NCI-H2196 (cell line): ENCODE results near the gene PRPF38A.
"Not testable (repeated sequence)": the region's sequence is repeated elsewhere in the genome, so short reads cannot be mapped to it uniquely, and the experiment has no call there.

Experiments used
- DNase-seq: peaks from one replicate; lab custom pipeline; 2025; ENCODE audit not compliant: unreplicated experiment; lab: John Stamatoyannopoulos, UW

The PRPF38A gene

GRCh38 chr1:52404116-52404974, at the start of gene PRPF38A, which contains the start of gene ORC1:
PRPF38A (plus strand) TSS chr1:52404602; CDS start chr1:52404750, 148 bp downstream.
ORC1 (minus strand) TSS chr1:52404423; CDS start chr1:52402223, 2,200 bp downstream.
- DNase-seq = peak; percentile 99

- no peak for DNase-seq
Measured at GRCh38 chr1:52355436-52355835, 49.0 kb upstream of the PRPF38A start.

- no peak for DNase-seq
Measured at GRCh38 chr1:52355847-52356505, 48.4 kb upstream of the PRPF38A start.

GRCh38 chr1:52356818-52357355, 47.5 kb upstream of the PRPF38A start:
- no peak for DNase-seq

GRCh38 chr1:52357397-52357796, 47.0 kb upstream of the PRPF38A start:
- DNase-seq = no peak

GRCh38 chr1:52358851-52359497, 45.4 kb upstream of the PRPF38A start:
- no peak for DNase-seq

GRCh38 chr1:52359676-52360594, 44.5 kb upstream of the PRPF38A start:
- DNase-seq = no peak

GRCh38 chr1:52360595-52360968, 43.8 kb upstream of the PRPF38A start:
- no peak for DNase-seq

- no peak for DNase-seq
Measured at GRCh38 chr1:52364235-52364839, 40.1 kb upstream of the PRPF38A start.

- peak; percentile 34 for DNase-seq
Measured at GRCh38 chr1:52365071-52365745, 39.2 kb upstream of the PRPF38A start.

- peak; percentile 98 for DNase-seq
Measured at GRCh38 chr1:52365746-52366516, 38.5 kb upstream of the PRPF38A start, which contains the start of gene CC2D1B. CC2D1B (minus strand) TSS chr1:52366205; CDS start chr1:52364620, 1,585 bp downstream.

- no peak for DNase-seq
Measured at GRCh38 chr1:52366517-52366827, 37.9 kb upstream of the PRPF38A start.

- no peak for DNase-seq
Measured at GRCh38 chr1:52367272-52367671, 37.1 kb upstream of the PRPF38A start.

- DNase-seq = peak; percentile 77
Measured at GRCh38 chr1:52368383-52369172, 35.8 kb upstream of the PRPF38A start.

GRCh38 chr1:52369851-52370250, 34.6 kb upstream of the PRPF38A start:
- DNase-seq = not testable (repeated sequence)

GRCh38 chr1:52385376-52385775, 19.0 kb upstream of the PRPF38A start:
- DNase-seq = no peak

GRCh38 chr1:52386458-52386857, 17.9 kb upstream of the PRPF38A start:
- DNase-seq = no peak

GRCh38 chr1:52393174-52393573, 11.2 kb upstream of the PRPF38A start:
- no peak for DNase-seq
